HepG2 (cell line): Measurements from ENCODE around the gene BCAM. TPM values are rescaled to one million over a fixed set of nuclear protein-coding genes. Genes with fewer than 3 reads are reported as not detected.
A peak's percentile ranks its signal among the peaks of the same experiment; 100 is the strongest.

Experiments
- BHLHE40 ChIP-seq: IDR thresholded peaks from 2 replicates; pipeline ENCODE4 v1.6.1; 2011; ENCODE audit warnings: low read length, improper control_type of control experiment
- CAMTA2 ChIP-seq: sonication (generic); formaldehyde crosslinking; IDR thresholded peaks from 2 replicates; pipeline ENCODE4 v1.4.0; 2020; ENCODE audit warnings: mild to moderate bottlenecking, missing genetic modification reagents, borderline replicate concordance
- HNF1A ChIP-seq, 2 experiments: sonication (generic) in 1 of 2; formaldehyde crosslinking in 1 of 2; IDR thresholded peaks; 2 replicates each; pipeline versions ENCODE4 v1.4.0 to v1.6.1; 2016 to 2020; ENCODE audit warnings: borderline replicate concordance in 1 of 2, low read depth in 1 of 2, mild to moderate bottlenecking in 1 of 2, missing genetic modification reagents in 1 of 2
- IRX3 ChIP-seq: sonication (generic); formaldehyde crosslinking; IDR thresholded peaks from 2 replicates; pipeline ENCODE4 v1.8.1; 2023; ENCODE audit warnings: mild to moderate bottlenecking, low read depth, missing genetic modification reagents, borderline replicate concordance
- LBX2 ChIP-seq: sonication (generic); formaldehyde crosslinking; IDR thresholded peaks from 2 replicates; pipeline ENCODE4 v1.5.0; 2020; ENCODE audit warnings: missing genetic modification reagents, mild to moderate bottlenecking, borderline replicate concordance
- NKX3-1 ChIP-seq: sonication (generic); formaldehyde crosslinking; IDR thresholded peaks from 2 replicates; pipeline ENCODE4 v1.5.0; 2020; ENCODE audit warnings: missing genetic modification reagents
- PTBP1 ChIP-seq: fragments of 200-400 bp; formaldehyde crosslinking; IDR thresholded peaks from 2 replicates; pipeline ENCODE4 v1.6.1; 2018; ENCODE audit warnings: low read length, low read depth; ENCODE audit not compliant: poor library complexity, severe bottlenecking
- SOX6 ChIP-seq, 2 experiments: fragments of 450-650 bp in 1 of 2; sonication (generic) in 1 of 2; formaldehyde crosslinking in 1 of 2; IDR thresholded peaks; 2 replicates each; pipeline versions ENCODE4 v1.4.0 to v1.6.1; 2017 to 2020; ENCODE audit warnings: antibody characterized with exemption in 1 of 2, mild to moderate bottlenecking in 1 of 2, missing genetic modification reagents in 1 of 2
- TARDBP ChIP-seq: sonication (generic); formaldehyde crosslinking; IDR thresholded peaks from 2 replicates; pipeline ENCODE4 v1.8.0; 2022; ENCODE audit warnings: mild to moderate bottlenecking, missing genetic modification reagents
- TCF7L2 ChIP-seq: IDR thresholded peaks from 2 replicates; pipeline ENCODE4 v1.6.1; 2011; ENCODE audit warnings: mild to moderate bottlenecking, low read depth, low read length, moderate library complexity
- ZMAT5 ChIP-seq: sonication (generic); formaldehyde crosslinking; IDR thresholded peaks from 2 replicates; pipeline ENCODE4 v1.5.0; 2020; ENCODE audit warnings: mild to moderate bottlenecking, low read depth, missing genetic modification reagents, borderline replicate concordance
- ZNF33B ChIP-seq: sonication (generic); formaldehyde crosslinking; IDR thresholded peaks from 2 replicates; pipeline ENCODE4 v1.5.1; 2020; ENCODE audit warnings: mild to moderate bottlenecking, missing genetic modification reagents
- ZNF362 ChIP-seq: sonication (generic); formaldehyde crosslinking; IDR thresholded peaks from 2 replicates; pipeline ENCODE4 v1.4.0; 2020; ENCODE audit warnings: missing genetic modification reagents, mild to moderate bottlenecking, borderline replicate concordance
- ZNF512 ChIP-seq: sonication (generic); formaldehyde crosslinking; IDR thresholded peaks from 2 replicates; pipeline ENCODE4 v1.4.0; 2020; ENCODE audit warnings: mild to moderate bottlenecking, missing genetic modification reagents
- ZNF564 ChIP-seq: sonication (generic); formaldehyde crosslinking; IDR thresholded peaks from 2 replicates; pipeline ENCODE4 v1.8.1; 2023; ENCODE audit warnings: mild to moderate bottlenecking, missing genetic modification reagents
- ZSCAN22 ChIP-seq: sonication (generic); formaldehyde crosslinking; IDR thresholded peaks from 2 replicates; pipeline ENCODE4 v1.4.0; 2020; ENCODE audit warnings: mild to moderate bottlenecking, missing genetic modification reagents
- polyA plus RNA-seq, 8 experiments: library from polyadenylated mRNA; depleted of rRNA in 3 of 8; stranded (reverse) in 7 of 8; unstranded in 1 of 8; fragments of >200 nt; fragmentation: Illumina TruSeq in 4 of 8; extraction: Trizol in 4 of 8; gene quantifications; 2 replicates each; pipeline versions ENCODE4 v1.2.1 to v1.2.3, GENCODE V29; 2011 to 2016; ENCODE audit warnings: low read depth in 4 of 8, missing spikeins in 1 of 8, mixed read lengths in 1 of 8; ENCODE audit not compliant: insufficient read depth in 1 of 8
- total RNA-seq, 5 experiments: library from RNA; depleted of rRNA; stranded (reverse); fragments of >200 nt; fragmentation: Illumina TruSeq; extraction: Trizol; gene quantifications; 2 replicates each; pipeline ENCODE4 v1.2.3, GENCODE V29; 2016; ENCODE audit warnings: low read depth in 1 of 5
- TF ChIP-seq, protein P1 (sequence below): sonication (generic); formaldehyde crosslinking; IDR thresholded peaks from 2 replicates; pipeline ENCODE4 v1.4.0; 2020; ENCODE audit warnings: missing genetic modification reagents

The BCAM gene
- total and polyA plus RNA-seq, 2 of the 13 experiments (the other 11 are each of a cell fraction or from before 2014, with no cell fraction given), result 51.2 to 62.7 TPM

GRCh38 chr19:44846455-44847143 is 37.7 kb downstream of the BCAM start (continued):
- TF ChIP-seq ZNF33B (CRISPR knock-in tag) (no peak), TCF7L2 (no peak), HNF1A (IDR thresholded peaks at IDR 0.05; ENCODE audit: low read depth) (no peak), HNF1A (CRISPR knock-in tag; IDR thresholded peaks at IDR 0.05; ENCODE audit: borderline replicate concordance) (no peak), NKX3-1 (CRISPR knock-in tag) (no peak), TARDBP (CRISPR knock-in tag) (no peak), PTBP1 (no peak), SOX6 (IDR thresholded peaks at IDR 0.05) (no peak), SOX6 (CRISPR knock-in tag; IDR thresholded peaks at IDR 0.05) (no peak), ZNF564 (no peak), BHLHE40 (no peak), ZNF512 (CRISPR knock-in tag) (no peak), CAMTA2 (CRISPR knock-in tag) (no peak), LBX2 (CRISPR knock-in tag) (no peak), ZSCAN22 (CRISPR knock-in tag) (no peak), ZNF362 (CRISPR knock-in tag) (no peak), ZMAT5 (CRISPR knock-in tag) (no peak), IRX3 (CRISPR knock-in tag) (no peak)
- TF ChIP-seq, protein P1, sequence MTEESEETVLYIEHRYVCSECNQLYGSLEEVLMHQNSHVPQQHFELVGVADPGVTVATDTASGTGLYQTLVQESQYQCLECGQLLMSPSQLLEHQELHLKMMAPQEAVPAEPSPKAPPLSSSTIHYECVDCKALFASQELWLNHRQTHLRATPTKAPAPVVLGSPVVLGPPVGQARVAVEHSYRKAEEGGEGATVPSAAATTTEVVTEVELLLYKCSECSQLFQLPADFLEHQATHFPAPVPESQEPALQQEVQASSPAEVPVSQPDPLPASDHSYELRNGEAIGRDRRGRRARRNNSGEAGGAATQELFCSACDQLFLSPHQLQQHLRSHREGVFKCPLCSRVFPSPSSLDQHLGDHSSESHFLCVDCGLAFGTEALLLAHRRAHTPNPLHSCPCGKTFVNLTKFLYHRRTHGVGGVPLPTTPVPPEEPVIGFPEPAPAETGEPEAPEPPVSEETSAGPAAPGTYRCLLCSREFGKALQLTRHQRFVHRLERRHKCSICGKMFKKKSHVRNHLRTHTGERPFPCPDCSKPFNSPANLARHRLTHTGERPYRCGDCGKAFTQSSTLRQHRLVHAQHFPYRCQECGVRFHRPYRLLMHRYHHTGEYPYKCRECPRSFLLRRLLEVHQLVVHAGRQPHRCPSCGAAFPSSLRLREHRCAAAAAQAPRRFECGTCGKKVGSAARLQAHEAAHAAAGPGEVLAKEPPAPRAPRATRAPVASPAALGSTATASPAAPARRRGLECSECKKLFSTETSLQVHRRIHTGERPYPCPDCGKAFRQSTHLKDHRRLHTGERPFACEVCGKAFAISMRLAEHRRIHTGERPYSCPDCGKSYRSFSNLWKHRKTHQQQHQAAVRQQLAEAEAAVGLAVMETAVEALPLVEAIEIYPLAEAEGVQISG (CRISPR knock-in tag), result 0 out of 2 replicates have a peak, but pooled peaks have one; percentile 25
